NOMO-1 (cell line): Measurements from ENCODE around the gene FAM234B.
"Not testable (repeated sequence)": the region's sequence is repeated elsewhere in the genome, so short reads cannot be mapped to it uniquely, and the experiment has no call there.

Experiments used
- DNase-seq, 2 experiments: peaks; one replicate each; lab custom pipeline; 2025; ENCODE audit not compliant: unreplicated experiment in 2 of 2; lab: John Stamatoyannopoulos, UW

FAM234B gene

GRCh38 chr12:13053617-13054016 is 9.4 kb downstream of the FAM234B start:
- DNase-seq: not testable (repeated sequence)

- DNase-seq: no peak
These were observed 16.4 kb downstream of the FAM234B start for GRCh38 chr12:13060581-13060980.

GRCh38 chr12:13061377-13061776 is 17.2 kb downstream of the FAM234B start:
- DNase-seq: no peak

- DNase-seq: no peak
These were observed 18.5 kb downstream of the FAM234B start for GRCh38 chr12:13062669-13063068.

GRCh38 chr12:13066014-13066413 is 21.8 kb downstream of the FAM234B start:
- no peak for DNase-seq

GRCh38 chr12:13066459-13066858 is 22.3 kb downstream of the FAM234B start:
- DNase-seq: no peak

GRCh38 chr12:13067322-13067721 is 23.1 kb downstream of the FAM234B start:
- no peak for DNase-seq

- DNase-seq: no peak
These were observed 25.2 kb downstream of the FAM234B start for GRCh38 chr12:13069380-13069779.

GRCh38 chr12:13071305-13072280 is 27.4 kb downstream of the FAM234B start:
- no peak for DNase-seq

GRCh38 chr12:13073173-13073572 is 29.0 kb downstream of the FAM234B start:
- no peak for DNase-seq

- DNase-seq: no peak
These were observed 30.4 kb downstream of the FAM234B start for GRCh38 chr12:13074396-13075117.

GRCh38 chr12:13075118-13075480 is 30.9 kb downstream of the FAM234B start:
- DNase-seq: no peak

- no peak for DNase-seq
These were observed 31.8 kb downstream of the FAM234B start for GRCh38 chr12:13075786-13076570.

GRCh38 chr12:13079440-13079906 is 35.3 kb downstream of the FAM234B start:
- DNase-seq: no peak

GRCh38 chr12:13080266-13080665 is 36.1 kb downstream of the FAM234B start:
- DNase-seq: no peak

GRCh38 chr12:13082861-13083260 is 38.7 kb downstream of the FAM234B start:
- peak; percentile 15 to 58 for DNase-seq

- not testable (repeated sequence) for DNase-seq
These were observed 39.5 kb downstream of the FAM234B start for GRCh38 chr12:13083638-13084037.

- no peak for DNase-seq
These were observed 40.9 kb downstream of the FAM234B start for GRCh38 chr12:13084898-13085640.

- DNase-seq: no peak
These were observed 41.9 kb downstream of the FAM234B start for GRCh38 chr12:13085968-13086686.

- no peak for DNase-seq
These were observed 43.6 kb downstream of the FAM234B start for GRCh38 chr12:13087766-13088165.
